Glomerular visceral epithelial cell (primary cell): ENCODE data around the gene TSBP1.
A peak's percentile ranks its signal among the peaks of the same experiment; 100 is the strongest.

Experiments used
- DNase-seq: peaks from one replicate; pipeline ENCODE4 v3.0.0-alpha.2; 2016; ENCODE audit errors: extremely low spot score

TSBP1 gene, protein sequence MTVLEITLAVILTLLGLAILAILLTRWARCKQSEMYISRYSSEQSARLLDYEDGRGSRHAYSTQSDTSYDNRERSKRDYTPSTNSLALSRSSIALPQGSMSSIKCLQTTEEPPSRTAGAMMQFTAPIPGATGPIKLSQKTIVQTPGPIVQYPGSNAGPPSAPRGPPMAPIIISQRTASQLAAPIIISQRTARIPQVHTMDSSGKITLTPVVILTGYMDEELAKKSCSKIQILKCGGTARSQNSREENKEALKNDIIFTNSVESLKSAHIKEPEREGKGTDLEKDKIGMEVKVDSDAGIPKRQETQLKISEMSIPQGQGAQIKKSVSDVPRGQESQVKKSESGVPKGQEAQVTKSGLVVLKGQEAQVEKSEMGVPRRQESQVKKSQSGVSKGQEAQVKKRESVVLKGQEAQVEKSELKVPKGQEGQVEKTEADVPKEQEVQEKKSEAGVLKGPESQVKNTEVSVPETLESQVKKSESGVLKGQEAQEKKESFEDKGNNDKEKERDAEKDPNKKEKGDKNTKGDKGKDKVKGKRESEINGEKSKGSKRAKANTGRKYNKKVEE

DNA sequence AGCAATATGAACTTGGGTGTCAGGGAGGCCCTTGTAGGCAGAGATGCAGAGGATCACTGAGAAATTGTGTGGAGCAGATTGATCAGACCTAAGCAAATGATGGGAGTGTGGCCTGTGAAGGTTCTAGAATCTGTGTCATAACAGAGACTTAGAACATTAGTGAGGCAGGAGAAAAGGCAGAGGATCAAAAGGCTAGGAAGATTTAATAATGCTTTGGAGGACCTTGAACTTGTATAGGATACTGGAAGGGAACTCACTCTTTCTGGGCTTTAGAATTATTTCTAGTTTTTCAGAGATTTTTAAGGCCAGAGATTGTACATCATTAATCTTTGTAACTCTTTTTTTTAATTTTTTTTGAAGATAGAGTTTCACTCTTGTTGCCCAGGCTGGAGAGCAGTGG lies at the start of gene TSBP1:
Gene TSBP1 (minus strand): TSS at position 101 of the 400 bp plus-strand sequence. CDS start 197 bp downstream, outside the sequence.
- no peak for DNase-seq

DNA sequence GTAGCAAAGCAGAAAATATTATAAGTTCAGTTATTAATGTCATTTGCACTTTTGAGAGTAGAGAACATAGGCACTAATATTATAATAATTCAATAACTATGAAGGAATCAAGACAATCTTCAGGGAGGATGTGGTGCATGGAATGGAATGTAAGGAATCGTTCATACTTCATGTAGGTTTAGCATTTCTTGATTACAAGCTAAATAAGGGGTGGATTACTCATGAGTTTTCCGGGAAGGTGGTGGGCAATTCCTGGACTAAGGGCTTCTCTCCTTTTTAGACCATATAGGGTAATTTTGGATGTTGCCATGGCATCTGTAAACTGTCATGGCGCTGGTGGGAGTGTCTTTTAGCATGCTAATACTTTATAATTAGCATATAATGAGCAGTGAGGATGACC lies 44.3 kb upstream of the TSBP1 start:
- DNase-seq, result no peak

DNA sequence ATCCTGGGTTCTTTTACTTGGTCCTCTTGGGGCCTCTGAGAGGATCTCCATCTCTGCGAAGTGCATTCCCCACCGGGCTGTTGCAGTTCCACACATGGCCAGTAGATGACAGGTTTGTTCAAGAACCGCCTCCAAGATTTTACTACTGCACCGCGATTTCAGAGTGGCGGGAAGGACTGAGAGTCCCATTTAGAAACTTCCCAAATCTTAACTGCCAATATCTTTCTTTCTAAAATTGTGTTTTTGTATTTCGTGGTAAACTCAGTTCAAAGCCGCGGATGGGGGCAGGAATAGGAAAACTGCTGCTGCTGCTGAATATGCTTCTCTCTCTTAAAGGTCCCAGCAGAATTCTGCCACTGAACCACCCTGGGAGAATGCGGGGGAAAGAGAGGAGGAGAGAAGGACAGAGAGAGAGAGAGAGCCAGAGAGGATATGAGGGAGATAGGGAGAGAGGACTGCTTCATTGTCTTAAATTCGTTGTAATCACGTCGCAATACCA lies 43.9 kb upstream of the TSBP1 start:
- DNase-seq, result peak; percentile 65

- peak; percentile 76 for DNase-seq
Observed at GRCh38 chr6:32413427-32414047, 41.8 kb upstream of the TSBP1 start.

- no peak for DNase-seq
Observed at GRCh38 chr6:32411566-32412327, 40.0 kb upstream of the TSBP1 start.

- DNase-seq, result no peak
Observed at GRCh38 chr6:32410906-32411305, 39.2 kb upstream of the TSBP1 start.

GRCh38 chr6:32406857-32407256 lies 35.2 kb upstream of the TSBP1 start, which contains the start of gene BTNL2:
Gene BTNL2, minus strand, starts transcription at chr6:32407181. Its CDS starts 58 bp downstream, at chr6:32407123.
- no peak for DNase-seq

GRCh38 chr6:32406197-32406596 lies 34.5 kb upstream of the TSBP1 start:
- DNase-seq, result no peak

DNA sequence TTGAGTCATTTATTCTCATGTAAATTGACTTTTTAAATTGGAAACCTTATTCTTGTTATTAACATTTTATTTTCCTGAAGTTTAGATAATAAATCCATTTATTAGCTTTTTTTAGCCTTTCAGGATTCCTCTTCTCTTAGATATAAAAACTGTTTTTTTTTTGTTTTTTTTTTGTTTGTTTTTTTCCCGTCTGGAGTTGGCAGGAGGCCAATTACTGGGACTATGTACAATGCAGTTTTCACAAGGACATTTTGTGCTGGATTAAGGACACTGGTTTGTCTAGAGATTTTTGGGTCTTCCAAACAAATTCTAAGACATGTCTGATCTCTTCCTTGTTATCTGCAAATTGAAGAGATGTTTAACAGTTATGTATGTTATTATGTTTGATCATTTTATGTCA lies 34.0 kb upstream of the TSBP1 start:
- DNase-seq, result no peak

- no peak for DNase-seq
Observed at GRCh38 chr6:32402812-32403211, 31.1 kb upstream of the TSBP1 start.

- no peak for DNase-seq
Observed at GRCh38 chr6:32401284-32401963, 29.7 kb upstream of the TSBP1 start.

- DNase-seq, result no peak
Observed at GRCh38 chr6:32397252-32397920, 25.7 kb upstream of the TSBP1 start.

- no peak for DNase-seq
Observed at GRCh38 chr6:32396028-32396427, 24.3 kb upstream of the TSBP1 start.

DNA sequence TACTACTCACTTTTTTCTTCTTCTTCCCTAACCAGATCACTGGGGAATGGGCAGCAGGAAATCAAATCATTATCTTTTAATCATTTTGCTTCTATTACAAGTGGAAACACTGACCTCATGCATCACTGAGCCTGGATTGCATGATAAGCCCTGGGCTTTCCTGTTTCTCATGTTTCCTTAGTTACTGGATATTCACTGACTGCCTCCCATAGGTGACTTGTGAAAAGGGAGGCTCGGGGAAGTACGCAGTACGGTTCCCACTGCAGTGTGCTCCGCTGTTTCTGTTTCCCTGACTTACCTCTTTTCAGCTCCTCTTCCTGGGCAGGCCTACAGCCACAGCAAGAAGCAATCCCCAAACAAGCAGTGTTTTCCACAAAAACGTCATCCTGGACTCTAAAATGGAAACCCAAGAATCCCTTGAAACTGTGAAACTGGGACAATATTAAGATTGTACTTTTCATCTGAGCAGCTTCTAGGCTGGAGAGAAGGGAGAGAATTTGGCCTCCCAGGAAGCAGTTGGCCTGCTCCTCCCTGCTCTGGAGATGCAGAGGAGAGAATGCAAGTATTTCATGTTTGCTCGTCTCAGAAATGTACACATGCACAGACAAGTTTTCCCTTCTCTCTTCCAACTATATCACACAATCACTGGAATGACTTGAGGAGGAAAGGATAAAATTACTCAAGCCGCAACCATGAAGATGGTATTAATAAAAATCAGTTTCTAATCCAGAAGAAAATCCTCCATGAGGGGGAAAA lies 22.1 kb upstream of the TSBP1 start:
- DNase-seq, result peak; percentile 29

- DNase-seq, result no peak
Observed at GRCh38 chr6:32391505-32391904, 19.8 kb upstream of the TSBP1 start.

- no peak for DNase-seq
Observed at GRCh38 chr6:32387589-32388340, 16.1 kb upstream of the TSBP1 start.

GRCh38 chr6:32386040-32386439 lies 14.3 kb upstream of the TSBP1 start:
- DNase-seq, result no peak

DNA sequence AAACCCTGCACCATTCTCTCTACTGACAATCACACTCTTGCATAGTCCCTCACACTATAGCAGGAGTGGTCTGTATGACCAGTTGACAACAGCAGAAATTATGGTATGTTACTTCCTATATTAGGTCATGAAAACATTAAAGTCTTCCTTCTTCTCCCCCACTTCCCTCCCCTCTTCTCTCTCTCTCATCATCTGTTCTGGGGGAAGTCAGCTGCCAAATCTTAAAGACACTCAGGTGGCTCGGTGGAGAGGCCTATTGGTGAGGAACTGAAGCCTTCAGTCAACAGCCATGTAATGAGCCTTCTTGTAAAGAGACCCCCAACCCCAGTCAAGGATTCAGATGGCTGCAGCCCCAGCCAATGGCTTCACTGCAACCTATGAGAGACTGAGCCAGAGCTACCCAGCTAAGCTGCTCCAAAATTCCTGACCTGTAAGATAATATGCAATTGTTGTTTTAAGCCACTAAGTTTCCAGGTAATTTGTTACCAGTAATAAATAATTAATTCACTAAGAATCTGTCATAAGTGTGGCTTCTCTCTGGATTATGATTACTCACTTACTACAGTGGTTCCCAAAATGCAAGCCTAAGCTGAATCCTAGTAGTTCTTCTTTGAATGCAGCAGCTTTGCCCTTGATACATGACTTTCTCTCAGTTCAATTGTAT lies 11.2 kb upstream of the TSBP1 start:
- no peak for DNase-seq

- DNase-seq, result no peak
Observed at GRCh38 chr6:32379545-32379944, 7.8 kb upstream of the TSBP1 start.
